ENCODE measurements around the gene HAS3.
A peak's percentile ranks its signal among the peaks of the same experiment; 100 is the strongest.
"Not testable (repeated sequence)": the region's sequence is repeated elsewhere in the genome, so short reads cannot be mapped to it uniquely, and the experiment has no call there.

Gene HAS3

DNA sequence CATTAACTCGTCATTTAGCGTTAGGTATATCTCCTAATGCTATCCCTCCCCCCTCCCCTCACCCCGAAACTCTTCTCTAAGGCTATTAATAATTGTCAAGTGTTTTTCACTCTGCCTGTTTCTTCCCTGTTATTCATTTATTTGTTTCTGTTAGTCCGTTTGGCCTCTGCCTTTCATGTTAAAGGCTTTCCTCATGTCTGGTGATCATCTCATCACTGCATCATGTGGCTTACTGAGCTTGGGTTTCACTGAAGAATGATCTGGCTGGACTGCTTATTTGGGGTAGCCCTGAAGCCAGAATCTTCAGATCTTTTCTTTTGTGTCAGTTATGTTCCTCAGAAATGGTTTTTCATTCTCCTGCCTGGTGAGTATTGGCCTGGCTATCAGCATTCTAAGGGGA lies 36.5 kb downstream of the HAS3 start:
- ATAC-seq (no peak), DNase-seq (no peak)

DNA sequence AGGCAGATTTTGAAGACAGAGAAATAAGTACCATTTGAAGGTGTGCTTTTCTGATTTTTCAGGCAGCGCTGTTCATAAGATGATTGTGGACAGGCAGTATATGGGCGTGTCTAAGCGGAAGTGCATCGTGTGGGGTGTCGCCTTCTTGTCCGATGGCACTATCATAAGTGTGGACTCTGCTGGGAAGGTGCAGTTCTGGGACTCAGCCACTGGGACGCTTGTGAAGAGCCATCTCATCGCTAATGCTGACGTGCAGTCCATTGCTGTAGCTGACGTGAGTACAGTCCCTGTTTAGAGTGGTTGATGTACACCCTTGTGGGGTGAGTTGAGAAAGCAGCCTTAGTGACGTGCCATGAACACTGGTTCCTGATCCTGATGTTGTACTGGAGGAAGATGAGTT lies 37.7 kb downstream of the HAS3 start:
- H3K4me3 Mint-ChIP-seq = no peak overlapping the region
- H3K27me3 Mint-ChIP-seq = no peaks in the 10 kb centered on the region
- H3K4me1 Mint-ChIP-seq = peaks cover 16% of the 10 kb centered on the region
- no peak for ATAC-seq
- H3K9me3 Mint-ChIP-seq = no peaks in the 10 kb centered on the region
- H3K27ac Mint-ChIP-seq = peak overlapping the region in 1 of 2 donors; percentile 3
- DNase-seq = no peak

More for the DNA sequence above, 36.5 kb downstream of the HAS3 start:
- Mint-ChIP-seq H3K27ac (no peak overlapping the region), H3K27me3 (no peaks in the 10 kb centered on the region), H3K9me3 (no peaks in the 10 kb centered on the region), H3K4me1 (peaks cover 22% of the 10 kb centered on the region), H3K4me3 (no peak overlapping the region)

DNA sequence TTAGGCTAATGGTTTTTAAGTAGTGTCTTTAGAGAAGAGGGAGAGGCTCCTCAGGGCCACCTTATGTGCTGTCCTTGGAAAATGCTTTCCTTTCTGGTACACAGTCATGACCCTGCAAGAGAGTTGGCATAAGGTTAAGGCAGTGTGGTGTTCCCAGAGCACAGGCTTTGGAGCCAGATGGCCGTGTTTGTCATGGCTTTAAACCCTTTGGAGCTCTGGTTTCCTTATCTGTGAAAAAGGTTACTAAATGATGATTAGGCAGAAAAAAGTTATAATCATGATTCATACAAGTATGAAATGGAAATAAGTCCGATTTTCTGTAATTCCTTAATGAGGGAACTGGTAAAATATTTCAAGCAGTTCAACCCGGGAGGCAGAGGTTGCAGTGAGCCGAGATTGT lies 40.2 kb downstream of the HAS3 start:
- H3K27ac Mint-ChIP-seq = peak overlapping the region in 1 of 2 donors; percentile 74
- peaks cover 15% of the 10 kb centered on the region for H3K4me1 Mint-ChIP-seq

DNA sequence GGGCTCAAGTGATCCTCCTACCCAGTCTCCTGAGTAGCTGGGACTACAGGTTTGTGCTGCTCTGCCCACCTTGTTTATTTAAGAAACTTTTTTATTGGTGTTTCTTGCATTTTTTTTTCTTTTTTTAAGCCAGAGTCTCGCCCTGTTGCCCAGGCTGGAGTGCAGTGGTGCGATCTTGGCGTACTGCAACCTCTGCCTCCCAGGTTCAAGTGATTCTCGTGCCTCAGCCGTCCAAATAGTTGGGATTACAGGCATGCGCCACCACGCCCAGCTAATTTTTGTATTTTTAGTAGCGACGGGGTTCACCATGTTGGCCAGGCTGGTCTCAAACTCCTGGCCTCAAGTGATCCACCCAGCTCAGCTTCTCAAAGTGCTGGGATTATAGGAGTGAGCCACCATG lies 44.2 kb downstream of the HAS3 start:
- H3K27ac Mint-ChIP-seq, H3K27me3 Mint-ChIP-seq, H3K4me3 Mint-ChIP-seq, ATAC-seq, DNase-seq, H3K9me3 Mint-ChIP-seq, H3K4me1 Mint-ChIP-seq: not testable (repeated sequence)

More for the DNA sequence above, 40.2 kb downstream of the HAS3 start:
- no peak for ATAC-seq
- Mint-ChIP-seq H3K27me3 (no peaks in the 10 kb centered on the region), H3K4me3 (no peak overlapping the region), H3K9me3 (no peaks in the 10 kb centered on the region)
- DNase-seq = no peak

DNA sequence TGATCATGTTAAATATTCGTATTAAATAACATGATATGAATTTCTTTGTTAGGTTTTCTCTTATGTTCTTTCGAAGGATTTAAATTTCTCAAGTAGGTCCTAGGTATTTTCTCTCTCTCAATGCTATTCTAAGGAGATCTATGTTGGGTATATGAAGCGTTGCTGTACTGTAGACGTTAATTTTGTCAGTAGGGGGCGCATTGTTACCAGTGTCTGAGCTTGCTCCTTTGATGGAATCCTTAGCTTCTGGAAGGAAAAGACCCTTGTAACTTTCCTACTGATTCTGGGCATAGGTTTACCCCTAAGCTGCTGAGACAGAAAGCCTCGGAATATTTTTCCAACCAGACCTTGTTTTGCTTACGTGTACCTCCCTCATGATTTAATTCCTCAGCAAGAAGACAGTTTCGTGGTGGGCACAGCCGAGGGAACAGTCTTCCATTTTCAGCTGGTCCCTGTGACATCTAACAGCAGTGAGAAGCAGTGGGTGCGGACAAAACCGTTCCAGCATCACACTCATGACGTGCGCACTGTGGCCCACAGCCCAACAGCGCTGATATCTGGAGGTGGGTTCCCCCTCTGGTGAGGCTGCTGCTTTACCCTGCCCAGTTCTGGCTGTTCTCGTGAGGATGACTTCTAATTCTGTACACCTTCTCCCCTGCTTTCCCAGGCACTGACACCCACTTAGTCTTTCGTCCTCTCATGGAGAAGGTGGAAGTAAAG lies 44.9 kb downstream of the HAS3 start:
- ATAC-seq (peak; percentile 84), DNase-seq (peak; percentile 33 to 34)
- no peaks in the 10 kb centered on the region for H3K9me3 Mint-ChIP-seq
- peak overlapping the region in 1 of 2 donors; percentile 30 for H3K27ac Mint-ChIP-seq
- no peaks in the 10 kb centered on the region for H3K27me3 Mint-ChIP-seq
- H3K4me3 Mint-ChIP-seq = no peak overlapping the region
- no peaks in the 10 kb centered on the region for H3K4me1 Mint-ChIP-seq

DNA sequence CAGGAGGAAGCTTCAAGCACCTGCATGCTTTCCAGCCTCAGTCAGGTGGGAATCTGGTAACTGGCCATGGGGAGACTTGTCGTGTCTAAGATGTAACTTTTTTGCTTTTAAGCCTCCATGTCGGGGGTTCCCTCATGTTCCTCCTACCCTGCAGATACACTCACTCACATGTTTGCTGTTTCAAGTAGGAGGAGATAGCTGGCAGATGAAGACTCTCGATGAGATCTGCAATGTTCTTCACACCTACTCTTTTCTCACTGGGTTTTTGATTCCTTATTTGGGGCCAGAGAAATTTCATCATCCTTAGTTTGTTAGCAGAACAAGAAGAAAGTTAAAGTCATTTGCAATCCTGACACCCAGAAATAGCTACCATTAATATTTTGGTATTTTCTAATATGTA lies 51.7 kb downstream of the HAS3 start:
- no peak for DNase-seq
- Mint-ChIP-seq H3K4me1 (peaks cover 11% of the 10 kb centered on the region), H3K27ac (peak overlapping the region; percentile 65 to 80), H3K9me3 (no peaks in the 10 kb centered on the region), H3K27me3 (no peaks in the 10 kb centered on the region), H3K4me3 (no peak overlapping the region)
- no peak for ATAC-seq

DNA sequence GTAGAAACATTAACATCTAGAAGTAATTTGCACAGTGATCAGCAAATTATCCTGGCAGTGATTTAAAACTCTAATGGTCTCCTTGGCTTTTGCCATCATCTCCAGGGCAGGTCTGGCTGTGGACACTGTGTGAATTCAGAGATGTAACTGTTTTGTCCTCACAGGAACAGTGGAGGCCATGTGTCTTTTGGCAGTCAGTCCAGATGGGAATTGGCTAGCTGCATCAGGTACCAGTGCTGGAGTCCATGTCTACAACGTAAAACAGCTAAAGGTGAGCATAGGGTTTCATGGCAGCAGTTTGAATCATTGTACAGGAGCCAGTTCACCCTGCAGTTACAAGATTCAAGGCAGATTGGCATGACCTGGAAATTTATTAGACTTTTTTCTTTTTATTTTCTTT lies 54.7 kb downstream of the HAS3 start:
- no peak overlapping the region for H3K27ac Mint-ChIP-seq

DNA sequence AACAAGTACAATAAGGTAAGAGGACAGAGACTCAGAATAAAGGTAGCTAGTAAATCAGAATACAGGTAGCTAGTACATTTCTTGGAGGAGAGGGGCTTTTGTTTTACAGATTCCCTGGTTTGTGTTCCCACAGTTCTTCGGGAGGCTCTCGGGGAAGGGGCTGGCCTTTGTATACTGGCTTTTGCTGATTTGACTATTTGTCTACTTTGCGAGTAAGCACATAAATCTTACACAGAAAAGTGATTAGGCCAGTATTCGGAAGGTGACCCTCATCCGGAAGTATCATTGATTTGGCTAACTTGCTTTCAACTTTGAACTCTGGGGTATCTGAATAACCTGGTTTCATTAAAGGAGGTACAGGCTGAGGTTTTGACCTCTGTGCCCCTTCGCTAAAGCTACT lies 60.1 kb downstream of the HAS3 start:
- Mint-ChIP-seq H3K9me3 (no peaks in the 10 kb centered on the region), H3K27me3 (no peaks in the 10 kb centered on the region), H3K27ac (no peak overlapping the region), H3K4me3 (no peak overlapping the region), H3K4me1 (peaks cover 46% of the 10 kb centered on the region)
- no peak for DNase-seq
- ATAC-seq = no peak

More for the DNA sequence above, 54.7 kb downstream of the HAS3 start:
- ATAC-seq (no peak), DNase-seq (no peak)
- Mint-ChIP-seq H3K27me3 (no peaks in the 10 kb centered on the region), H3K4me1 (peaks cover 23% of the 10 kb centered on the region), H3K4me3 (no peak overlapping the region), H3K9me3 (no peaks in the 10 kb centered on the region)

DNA sequence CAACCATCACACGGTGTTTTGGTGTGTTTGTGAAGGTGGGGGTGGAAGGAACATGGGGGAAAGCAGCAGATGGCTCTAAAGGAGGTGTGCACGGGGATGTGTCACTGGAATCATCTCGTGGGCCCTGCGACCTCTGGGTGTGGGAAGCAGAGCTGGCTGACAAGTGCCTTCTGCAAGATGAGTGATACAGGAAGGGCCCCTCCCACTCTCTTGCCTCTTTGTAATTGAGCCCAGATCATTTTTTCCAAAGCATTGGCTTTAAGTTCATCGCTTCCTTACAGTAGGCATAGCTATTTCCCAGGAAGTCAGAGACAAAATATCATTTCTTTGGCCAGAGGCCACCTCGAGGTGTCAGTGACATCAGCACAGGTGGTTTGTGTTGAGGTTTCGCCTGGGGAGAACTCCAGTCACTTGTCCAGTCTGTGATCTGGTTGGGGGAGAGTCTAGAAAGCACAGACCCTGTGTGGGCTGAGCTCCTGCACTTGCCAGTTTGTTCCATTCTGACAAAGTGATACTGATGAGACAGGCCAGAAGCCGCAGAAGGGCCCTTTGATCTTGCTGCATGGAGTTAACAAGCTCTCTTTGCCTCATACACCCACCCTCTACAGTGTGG lies 60.9 kb downstream of the HAS3 start:
- Mint-ChIP-seq H3K27me3 (no peaks in the 10 kb centered on the region), H3K9me3 (no peaks in the 10 kb centered on the region), H3K4me1 (peaks cover 46% of the 10 kb centered on the region), H3K4me3 (peak overlapping the region; percentile 59 to 68), H3K27ac (peak overlapping the region; percentile 76 to 90)
- DNase-seq = peak; percentile 75 to 85
- ATAC-seq = peak; percentile 99

DNA sequence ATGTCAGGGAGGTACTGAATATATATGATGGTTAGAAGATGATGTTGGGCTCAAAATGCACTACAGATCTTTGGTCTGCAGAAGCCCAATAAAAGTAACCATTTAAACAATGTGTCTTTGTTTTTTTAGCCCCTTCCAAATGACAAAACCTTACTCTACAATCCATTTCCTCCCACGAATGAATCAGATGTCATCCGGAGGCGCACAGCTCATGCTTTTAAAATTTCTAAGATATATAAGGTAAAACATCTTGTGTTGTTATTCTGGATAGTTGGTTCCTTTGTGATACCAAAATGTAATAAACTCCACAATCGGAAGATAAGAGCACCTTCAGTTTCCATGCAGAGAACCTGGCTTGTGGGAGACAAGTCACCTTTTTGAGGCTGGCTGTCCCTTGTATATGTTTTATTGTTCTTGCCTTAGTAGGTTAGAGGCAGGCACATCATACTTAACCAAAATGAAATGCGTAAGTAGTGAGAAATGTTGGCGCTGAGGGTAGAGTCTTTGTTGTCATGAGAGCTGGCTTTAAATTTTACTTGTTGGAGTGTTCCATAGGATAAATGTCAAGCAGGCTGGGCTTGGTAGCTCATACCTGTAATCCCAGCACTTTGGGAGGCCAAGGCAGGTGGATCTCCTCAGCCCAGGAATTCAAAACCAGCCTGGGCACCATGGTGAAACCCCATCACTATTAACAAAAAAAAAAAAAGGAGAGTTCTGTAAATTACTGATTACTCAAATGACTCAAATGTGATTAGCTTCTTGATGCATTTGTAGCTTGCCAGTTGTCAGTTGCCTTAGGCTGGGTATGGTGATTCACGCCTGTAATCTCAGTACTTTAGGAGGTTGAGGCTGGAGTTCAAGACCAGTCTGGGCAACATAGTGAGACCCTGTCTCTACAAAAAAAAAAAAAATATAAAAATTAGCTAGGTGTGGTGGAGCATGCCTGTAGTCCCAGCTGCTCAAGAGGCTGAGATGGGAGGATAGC lies 61.8 kb downstream of the HAS3 start:
- Mint-ChIP-seq H3K4me1 (peaks cover 46% of the 10 kb centered on the region), H3K27ac (peak overlapping the region; percentile 76 to 90), H3K27me3 (no peaks in the 10 kb centered on the region), H3K4me3 (peak overlapping the region; percentile 59 to 68), H3K9me3 (no peaks in the 10 kb centered on the region)
- no peak for DNase-seq
- ATAC-seq = no peak
